OCI-LY7 (cell line): ENCODE data around the gene INHBB. TPM values are rescaled to one million over a fixed set of nuclear protein-coding genes. Genes with fewer than 3 reads are reported as not detected.

Experiments used
- BruUV-seq: library from RNA; stranded (reverse); fragments of 400-500 nt; replicated peaks from 2 replicates; lab custom pipeline; 2021; lab: Mats Ljungman, UMichigan
- CTCF ChIA-PET: fragments of 300-600 bp; sonication (Branson Sonifier 250); formaldehyde crosslinking; loops from one replicate; lab custom pipeline; 2022; ENCODE audit warnings: antibody characterized with exemption; ENCODE audit not compliant: unreplicated experiment; lab: Charles Lee
- POLR2A ChIA-PET: fragments of 300-600 bp; sonication (Branson Sonifier 250); formaldehyde crosslinking; loops from one replicate; lab custom pipeline; 2022; ENCODE audit warnings: antibody characterized with exemption; lab: Charles Lee
- DNase-seq: peaks from one replicate; pipeline ENCODE4 v3.0.0-alpha.2; 2015; ENCODE audit warnings: low spot score
- H2AFZ ChIP-seq: fragments of 200-600 bp; sonication (generic), shearing (Covaris generic); 2 replicates; pipeline ENCODE4 v1.6.1; 2014; ENCODE audit warnings: mild to moderate bottlenecking, antibody characterized with exemption, low read length, moderate library complexity
- H3K27ac ChIP-seq: fragments of 200-600 bp; sonication (generic); 2 replicates; pipeline ENCODE4 v1.5.1; 2014; ENCODE audit warnings: mixed run types, low read depth, mild to moderate bottlenecking, moderate library complexity, low read length, inconsistent platforms; ENCODE audit not compliant: poor library complexity, severe bottlenecking
- H3K36me3 ChIP-seq: fragments of 200-600 bp; sonication (generic); 2 replicates; pipeline ENCODE4 v1.6.1; 2014; ENCODE audit warnings: mild to moderate bottlenecking, antibody characterized with exemption, low read length, moderate library complexity, mixed read lengths; ENCODE audit not compliant: insufficient read depth
- H3K4me1 ChIP-seq: fragments of 200-600 bp; sonication (generic); 2 replicates; pipeline ENCODE4 v1.5.1; 2014; ENCODE audit warnings: mild to moderate bottlenecking, low read length; ENCODE audit not compliant: insufficient read depth, poor library complexity, severe bottlenecking
- H3K4me2 ChIP-seq: fragments of 200-600 bp; sonication (generic); 2 replicates; pipeline ENCODE4 v1.6.1; 2014; ENCODE audit warnings: mild to moderate bottlenecking, low read length
- H3K4me3 ChIP-seq: fragments of 200-600 bp; sonication (generic); 2 replicates; pipeline ENCODE4 v1.5.1; 2014; ENCODE audit warnings: mild to moderate bottlenecking, low read depth, low read length; ENCODE audit not compliant: poor library complexity, severe bottlenecking
- H3K79me2 ChIP-seq: fragments of 200-600 bp; sonication (generic); 2 replicates; pipeline ENCODE4 v1.6.1; 2016; ENCODE audit warnings: low read depth, mild to moderate bottlenecking, low read length, moderate library complexity, mixed read lengths; ENCODE audit not compliant: insufficient read depth
- H3K9me2 ChIP-seq: fragments of 200-600 bp; sonication (generic); 2 replicates; pipeline ENCODE4 v1.6.1; 2016; ENCODE audit warnings: mild to moderate bottlenecking, low read length, mixed read lengths; ENCODE audit not compliant: insufficient read depth
- H3K9me3 ChIP-seq: fragments of 200-600 bp; sonication (generic); 2 replicates; pipeline ENCODE4 v1.6.1; 2014; ENCODE audit warnings: mild to moderate bottlenecking, mixed run types, low read length, mixed read lengths
- H4K20me1 ChIP-seq: fragments of 200-600 bp; sonication (generic); 2 replicates; pipeline ENCODE4 v1.6.1; 2014; ENCODE audit warnings: mild to moderate bottlenecking, antibody characterized with exemption, low read length, moderate library complexity, mixed read lengths; ENCODE audit not compliant: insufficient read depth
- CTCF ChIP-seq: fragments of 200-600 bp; sonication (generic); conservative IDR thresholded peaks from 2 replicates; pipeline ENCODE4 v1.5.1; 2014; ENCODE audit warnings: mild to moderate bottlenecking, antibody characterized with exemption, low read length, moderate library complexity, mixed read lengths
- EZH2phosphoT487 ChIP-seq: fragments of 200-600 bp; sonication (generic); IDR thresholded peaks from 2 replicates; pipeline ENCODE4 v1.6.1; 2018; ENCODE audit warnings: low read depth, borderline replicate concordance, mild to moderate bottlenecking, mixed run types, antibody characterized with exemption, low read length, moderate library complexity, mixed read lengths
- intact Hi-C: fragments of 100-400 bp; cut with micrococcal nuclease; formaldehyde crosslinking; loops from one replicate; pipeline ENCODE4 v1.10.0; 2022; ENCODE audit not compliant: unreplicated experiment
- total RNA-seq, 2 experiments: library from RNA; depleted of rRNA in 1 of 2; stranded (reverse); fragments of >200 nt in 1 of 2; shearing (Covaris generic) in 1 of 2; gene quantifications; 2 replicates each; pipeline ENCODE4 v1.2.3, GENCODE V29; 2014 to 2022

INHBB gene
- total RNA-seq, 2 experiments from 2014 or later, result not detected

DNA sequence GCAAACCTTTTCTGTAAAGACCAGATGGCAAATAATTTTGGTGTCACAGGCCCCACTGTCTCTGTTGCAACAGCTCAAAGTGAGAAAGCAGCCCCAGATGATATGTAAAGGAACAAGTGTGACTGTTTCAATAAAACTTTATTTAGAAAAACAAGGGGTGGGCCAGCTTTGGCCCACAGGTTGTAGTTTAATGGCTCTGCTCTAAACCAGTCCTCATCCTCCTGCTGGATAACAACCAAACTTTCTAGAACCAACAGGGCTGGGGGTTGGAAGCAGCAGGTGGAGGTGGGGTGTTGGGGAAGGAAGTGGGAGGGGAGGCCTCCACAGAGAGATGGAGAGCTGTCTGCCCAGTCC, 28.8 kb upstream of the INHBB start:
- no peak overlapping the region for H2AFZ ChIP-seq
- no peak overlapping the region for H3K4me3 ChIP-seq
- H3K9me3 ChIP-seq, result no peaks in the 10 kb centered on the region
- ChIA-PET POLR2A (no interaction called here), CTCF (no interaction called here)
- no peak for TF ChIP-seq EZH2phosphoT487
- TF ChIP-seq CTCF, result no peak
- H3K27ac ChIP-seq, result no peak overlapping the region
- H3K4me2 ChIP-seq, result no peak overlapping the region
- no TSS peak for BruUV-seq
- H4K20me1 ChIP-seq, result no peaks in the 10 kb centered on the region
- intact Hi-C loops, result no loop called here
- H3K9me2 ChIP-seq, result no peaks in the 10 kb centered on the region
- no peaks in the 10 kb centered on the region for H3K4me1 ChIP-seq
- DNase-seq, result no peak
- H3K79me2 ChIP-seq, result no peaks in the 10 kb centered on the region
- no peaks in the 10 kb centered on the region for H3K36me3 ChIP-seq

GRCh38 chr2:120317916-120318315, 28.0 kb upstream of the INHBB start:
- Histone ChIP-seq H3K4me3 (no peak overlapping the region), H3K27ac (no peak overlapping the region), H4K20me1 (no peaks in the 10 kb centered on the region), H3K9me3 (no peaks in the 10 kb centered on the region), H2AFZ (no peak overlapping the region), H3K36me3 (no peaks in the 10 kb centered on the region), H3K4me1 (no peaks in the 10 kb centered on the region), H3K79me2 (no peaks in the 10 kb centered on the region), H3K4me2 (no peak overlapping the region), H3K9me2 (no peaks in the 10 kb centered on the region)
- ChIA-PET CTCF (no interaction called here), POLR2A (interaction anchor here (0.6 kb wide), 1 partner anchor 16 kb away, joined by 3 read pairs; no protein-coding TSS in a partner anchor)
- intact Hi-C loops, result no loop called here
- BruUV-seq, result no TSS peak
- DNase-seq, result no peak
- no peak for TF ChIP-seq CTCF
- no peak for TF ChIP-seq EZH2phosphoT487

GRCh38 chr2:120318626-120319025, 27.3 kb upstream of the INHBB start:
- no TSS peak for BruUV-seq
- no peak for TF ChIP-seq CTCF
- TF ChIP-seq EZH2phosphoT487, result no peak
- intact Hi-C loops, result no loop called here

More at GRCh38 chr2:120318626-120319025, 27.3 kb upstream of the INHBB start:
- Histone ChIP-seq H3K4me1 (no peaks in the 10 kb centered on the region), H2AFZ (no peak overlapping the region), H3K36me3 (no peaks in the 10 kb centered on the region), H3K4me2 (no peak overlapping the region), H3K4me3 (no peak overlapping the region), H3K9me3 (no peaks in the 10 kb centered on the region), H3K79me2 (no peaks in the 10 kb centered on the region), H4K20me1 (no peaks in the 10 kb centered on the region), H3K9me2 (no peaks in the 10 kb centered on the region), H3K27ac (no peak overlapping the region)
- ChIA-PET CTCF (no interaction called here), POLR2A (no interaction called here)
- DNase-seq, result no peak
